ENCODE results near the gene TRAPPC10. TPM values are rescaled to one million over a fixed set of nuclear protein-coding genes. Genes with fewer than 3 reads are reported as not detected.

TRAPPC10 gene
- total and polyA plus RNA-seq, 2 donors = 11.2 to 27.8 TPM

GRCh38 chr21:44082648-44083440 lies 70.7 kb downstream of the TRAPPC10 start:
- Histone ChIP-seq H3K4me1 (ENCODE audit: insufficient read depth) (no peaks in the 10 kb centered on the region), H3K27ac (ENCODE audit: low read depth) (peak overlapping the region; percentile 69), H3K4me3 (ENCODE audit: low read depth, low read length) (no peak overlapping the region), H3K36me3 (ENCODE audit: insufficient read depth) (no peaks in the 10 kb centered on the region)
- DNase-seq (ENCODE audit: extremely low spot score) = no peak
- 83% methylated on average over 24 of the region's 24 CpGs for WGBS

GRCh38 chr21:44083631-44084291 lies 71.7 kb downstream of the TRAPPC10 start:
- peak overlapping the region; percentile 69 for H3K27ac ChIP-seq (ENCODE audit: low read depth)
- H3K4me3 ChIP-seq (ENCODE audit: low read depth, low read length) = no peak overlapping the region
- WGBS = 60% methylated on average over 16 of the region's 16 CpGs
- no peak for DNase-seq (ENCODE audit: extremely low spot score)
- H3K36me3 ChIP-seq (ENCODE audit: insufficient read depth) = no peaks in the 10 kb centered on the region
- H3K4me1 ChIP-seq (ENCODE audit: insufficient read depth) = no peaks in the 10 kb centered on the region

- 79% methylated on average over 7 of the region's 7 CpGs for WGBS
- Histone ChIP-seq H3K4me3 (ENCODE audit: low read depth, low read length) (no peak overlapping the region), H3K4me1 (ENCODE audit: insufficient read depth) (no peaks in the 10 kb centered on the region), H3K27ac (ENCODE audit: low read depth) (no peak overlapping the region), H3K36me3 (ENCODE audit: insufficient read depth) (no peaks in the 10 kb centered on the region)
- DNase-seq (ENCODE audit: extremely low spot score) = no peak
These were observed 72.6 kb downstream of the TRAPPC10 start for GRCh38 chr21:44084496-44085241.

- 82% methylated on average over 15 of the region's 15 CpGs for WGBS
- Histone ChIP-seq H3K27ac (ENCODE audit: low read depth) (no peak overlapping the region), H3K36me3 (ENCODE audit: insufficient read depth) (no peaks in the 10 kb centered on the region), H3K4me3 (ENCODE audit: low read depth, low read length) (no peak overlapping the region), H3K4me1 (ENCODE audit: insufficient read depth) (no peaks in the 10 kb centered on the region)
- DNase-seq (ENCODE audit: extremely low spot score) = no peak
These were observed 73.6 kb downstream of the TRAPPC10 start for GRCh38 chr21:44085491-44086321.

GRCh38 chr21:44086636-44087425 lies 74.7 kb downstream of the TRAPPC10 start:
- no peak overlapping the region for H3K27ac ChIP-seq (ENCODE audit: low read depth)
- H3K36me3 ChIP-seq (ENCODE audit: insufficient read depth) = no peaks in the 10 kb centered on the region
- 82% methylated on average over 21 of the region's 21 CpGs for WGBS
- no peak for DNase-seq (ENCODE audit: extremely low spot score)
- no peaks in the 10 kb centered on the region for H3K4me1 ChIP-seq (ENCODE audit: insufficient read depth)
- H3K4me3 ChIP-seq (ENCODE audit: low read depth, low read length) = no peak overlapping the region

GRCh38 chr21:44087426-44088400 lies 75.6 kb downstream of the TRAPPC10 start:
- no peak for DNase-seq (ENCODE audit: extremely low spot score)
- H3K4me3 ChIP-seq (ENCODE audit: low read depth, low read length) = no peak overlapping the region
- no peaks in the 10 kb centered on the region for H3K36me3 ChIP-seq (ENCODE audit: insufficient read depth)
- H3K27ac ChIP-seq (ENCODE audit: low read depth) = no peak overlapping the region
- no peaks in the 10 kb centered on the region for H3K4me1 ChIP-seq (ENCODE audit: insufficient read depth)
- WGBS = 88% methylated on average over 33 of the region's 33 CpGs

- no peaks in the 10 kb centered on the region for H3K4me1 ChIP-seq (ENCODE audit: insufficient read depth)
- H3K4me3 ChIP-seq (ENCODE audit: low read depth, low read length) = no peak overlapping the region
- no peaks in the 10 kb centered on the region for H3K36me3 ChIP-seq (ENCODE audit: insufficient read depth)
- no peak overlapping the region for H3K27ac ChIP-seq (ENCODE audit: low read depth)
- 93% methylated on average over 18 of the region's 18 CpGs for WGBS
- no peak for DNase-seq (ENCODE audit: extremely low spot score)
These were observed 76.3 kb downstream of the TRAPPC10 start for GRCh38 chr21:44088401-44088780.

GRCh38 chr21:44089001-44089911 lies 77.1 kb downstream of the TRAPPC10 start:
- no peak overlapping the region for H3K27ac ChIP-seq (ENCODE audit: low read depth)
- no peaks in the 10 kb centered on the region for H3K36me3 ChIP-seq (ENCODE audit: insufficient read depth)
- 89% methylated on average over 30 of the region's 30 CpGs for WGBS
- DNase-seq (ENCODE audit: extremely low spot score) = no peak
- H3K4me3 ChIP-seq (ENCODE audit: low read depth, low read length) = no peak overlapping the region
- H3K4me1 ChIP-seq (ENCODE audit: insufficient read depth) = no peaks in the 10 kb centered on the region

GRCh38 chr21:44090325-44090724 lies 78.2 kb downstream of the TRAPPC10 start:
- H3K27ac ChIP-seq (ENCODE audit: low read depth) = no peak overlapping the region
- H3K4me3 ChIP-seq (ENCODE audit: low read depth, low read length) = no peak overlapping the region
- no peaks in the 10 kb centered on the region for H3K36me3 ChIP-seq (ENCODE audit: insufficient read depth)
- no peak for DNase-seq (ENCODE audit: extremely low spot score)
- WGBS = 87% methylated on average over 8 of the region's 8 CpGs
- no peaks in the 10 kb centered on the region for H3K4me1 ChIP-seq (ENCODE audit: insufficient read depth)

GRCh38 chr21:44092211-44092610 lies 80.1 kb downstream of the TRAPPC10 start:
- DNase-seq (ENCODE audit: extremely low spot score) = no peak
- H3K4me1 ChIP-seq (ENCODE audit: insufficient read depth) = no peaks in the 10 kb centered on the region
- no peak overlapping the region for H3K4me3 ChIP-seq (ENCODE audit: low read depth, low read length)
- H3K27ac ChIP-seq (ENCODE audit: low read depth) = no peak overlapping the region
- WGBS = 62% methylated on average over 9 of the region's 9 CpGs
- no peaks in the 10 kb centered on the region for H3K36me3 ChIP-seq (ENCODE audit: insufficient read depth)

GRCh38 chr21:44093761-44094160 lies 81.7 kb downstream of the TRAPPC10 start:
- H3K4me1 ChIP-seq (ENCODE audit: insufficient read depth) = no peaks in the 10 kb centered on the region
- WGBS = 87% methylated on average over 9 of the region's 9 CpGs
- H3K4me3 ChIP-seq (ENCODE audit: low read depth, low read length) = no peak overlapping the region
- DNase-seq (ENCODE audit: extremely low spot score) = no peak
- no peak overlapping the region for H3K27ac ChIP-seq (ENCODE audit: low read depth)
- H3K36me3 ChIP-seq (ENCODE audit: insufficient read depth) = no peaks in the 10 kb centered on the region
